CD8-positive, alpha-beta memory T cell (primary cell): Measurements from ENCODE around the gene EPHA3. TPM values are rescaled to one million over a fixed set of nuclear protein-coding genes. Genes with fewer than 3 reads are reported as not detected.

Experiments used
- CTCF ChIA-PET: fragments of 350-600 bp; sonication (Branson Sonifier 250); formaldehyde crosslinking; loops from one replicate; lab custom pipeline; 2021; ENCODE audit warnings: antibody characterized with exemption; lab: Charles Lee
- POLR2A ChIA-PET: fragments of 350-600 bp; sonication (Branson Sonifier 250); formaldehyde crosslinking; loops from one replicate; lab custom pipeline; 2021; ENCODE audit warnings: antibody characterized with exemption; lab: Charles Lee
- DNase-seq, 5 donors: peaks; one replicate each; pipeline versions ENCODE4 v3.0.0 to v3.0.0-alpha.2; 2020 to 2022; ENCODE audit warnings: mixed read lengths in 1 of 5
- H3K27ac ChIP-seq: one replicate; pipeline ENCODE4 v1.7.0; 2013; ENCODE audit warnings: low read depth, mild to moderate bottlenecking, low read length, moderate library complexity
- H3K27me3 ChIP-seq: 2 replicates; pipeline ENCODE4 v1.7.0; 2013; ENCODE audit warnings: low read length, mild to moderate bottlenecking; ENCODE audit not compliant: insufficient read depth, poor library complexity, severe bottlenecking
- H3K36me3 ChIP-seq: 2 replicates; pipeline ENCODE4 v1.7.0; 2013; ENCODE audit warnings: mild to moderate bottlenecking, low read length, moderate library complexity; ENCODE audit not compliant: insufficient read depth
- H3K4me1 ChIP-seq: 2 replicates; pipeline ENCODE4 v1.7.0; 2013; ENCODE audit warnings: mild to moderate bottlenecking, low read length, moderate library complexity; ENCODE audit not compliant: insufficient read depth
- H3K4me3 ChIP-seq: 2 replicates; pipeline ENCODE4 v1.7.0; 2013; ENCODE audit warnings: mild to moderate bottlenecking, low read length
- H3K9me3 ChIP-seq: 2 replicates; pipeline ENCODE4 v1.7.0; 2013; ENCODE audit warnings: mild to moderate bottlenecking, low read length
- H3K27ac Mint-ChIP-seq, 8 donors: one replicate each; pipeline ENCODE4 v1.8.0; 2020 to 2021; ENCODE audit warnings: mixed read lengths in 8 of 8, mild to moderate bottlenecking in 6 of 8, inconsistent platforms in 3 of 8, moderate library complexity in 3 of 8
- H3K27me3 Mint-ChIP-seq, 2 donors: one replicate each; pipeline ENCODE4 v1.8.0; 2020 to 2021; ENCODE audit warnings: mixed read lengths in 2 of 2, mild to moderate bottlenecking in 1 of 2, moderate library complexity in 1 of 2
- H3K36me3 Mint-ChIP-seq, 3 donors: one replicate each; pipeline ENCODE4 v1.8.0; 2020 to 2021; ENCODE audit warnings: mixed read lengths in 3 of 3, inconsistent platforms in 1 of 3, mild to moderate bottlenecking in 1 of 3
- H3K4me1 Mint-ChIP-seq, 3 donors: one replicate each; pipeline ENCODE4 v1.8.0; 2020 to 2021; ENCODE audit warnings: mixed read lengths in 3 of 3, inconsistent platforms in 1 of 3, mild to moderate bottlenecking in 1 of 3
- H3K4me3 Mint-ChIP-seq, 7 donors: one replicate each; pipeline ENCODE4 v1.8.0; 2020 to 2021; ENCODE audit warnings: mixed read lengths in 7 of 7, mild to moderate bottlenecking in 6 of 7, moderate library complexity in 4 of 7, inconsistent platforms in 2 of 7
- H3K9me3 Mint-ChIP-seq, 5 donors: one replicate each; pipeline ENCODE4 v1.8.0; 2020 to 2022; ENCODE audit warnings: mixed read lengths in 5 of 5, mild to moderate bottlenecking in 3 of 5, moderate library complexity in 2 of 5, inconsistent platforms in 1 of 5
- polyA plus RNA-seq: library from polyadenylated mRNA; unstranded; fragments of 300-500 nt; fragmentation: Illumina TruSeq; gene quantifications from one replicate; pipeline ENCODE4 v1.2.3, GENCODE V29; 2021
- total RNA-seq, 2 experiments: library from RNA; stranded (reverse); gene quantifications; one replicate each; pipeline ENCODE4 v1.2.3, GENCODE V29; 2021

EPHA3 gene
- total and polyA plus RNA-seq, 3 experiments from 2014 or later: not detected

- Histone ChIP-seq H3K27me3 (no peaks in the 10 kb centered on the region), H3K9me3 (no peaks in the 10 kb centered on the region), H3K36me3 (no peaks in the 10 kb centered on the region), H3K4me1 (no peaks in the 10 kb centered on the region), H3K4me3 (no peak overlapping the region), H3K27ac (no peak overlapping the region)
- peaks cover 3 to 33% (median 7%) of the 10 kb centered on the region in 5 donors for H3K9me3 Mint-ChIP-seq
- ChIA-PET CTCF (no interaction called here), POLR2A (no interaction called here)
- DNase-seq: no peak
- H3K4me3 Mint-ChIP-seq: no peak overlapping the region
- no peak overlapping the region for H3K27ac Mint-ChIP-seq
- no peaks in the 10 kb centered on the region for H3K27me3 Mint-ChIP-seq
- no peaks in the 10 kb centered on the region for H3K36me3 Mint-ChIP-seq
- H3K4me1 Mint-ChIP-seq: no peaks in the 10 kb centered on the region
Measured at GRCh38 chr3:89363171-89363570, 255.8 kb downstream of the EPHA3 start.

- ChIA-PET POLR2A (no interaction called here), CTCF (no interaction called here)
- Mint-ChIP-seq H3K9me3 (peaks cover 5 to 34% (median 14%) of the 10 kb centered on the region in 5 donors), H3K4me1 (no peaks in the 10 kb centered on the region), H3K27me3 (no peaks in the 10 kb centered on the region), H3K36me3 (no peaks in the 10 kb centered on the region), H3K27ac (no peak overlapping the region), H3K4me3 (no peak overlapping the region)
- Histone ChIP-seq H3K4me1 (no peaks in the 10 kb centered on the region), H3K27ac (no peak overlapping the region), H3K9me3 (no peaks in the 10 kb centered on the region), H3K27me3 (no peaks in the 10 kb centered on the region), H3K4me3 (no peak overlapping the region), H3K36me3 (no peaks in the 10 kb centered on the region)
- DNase-seq: no peak
Measured at GRCh38 chr3:89364314-89364713, 256.9 kb downstream of the EPHA3 start.

GRCh38 chr3:89367166-89367565 is 259.7 kb downstream of the EPHA3 start:
- DNase-seq: no peak
- CTCF ChIA-PET: no interaction called here
- H3K27ac ChIP-seq: no peak overlapping the region
- no peaks in the 10 kb centered on the region for H3K36me3 ChIP-seq
- no peaks in the 10 kb centered on the region for H3K9me3 ChIP-seq
- Mint-ChIP-seq H3K4me3 (no peak overlapping the region), H3K27me3 (no peaks in the 10 kb centered on the region), H3K9me3 (peaks cover 2 to 28% (median 14%) of the 10 kb centered on the region in 5 donors), H3K27ac (no peak overlapping the region), H3K4me1 (no peaks in the 10 kb centered on the region), H3K36me3 (no peaks in the 10 kb centered on the region)
- H3K27me3 ChIP-seq: no peaks in the 10 kb centered on the region
- H3K4me3 ChIP-seq: no peak overlapping the region
- no peaks in the 10 kb centered on the region for H3K4me1 ChIP-seq
- POLR2A ChIA-PET: no interaction called here

GRCh38 chr3:89368846-89369245 is 261.4 kb downstream of the EPHA3 start:
- POLR2A ChIA-PET: no interaction called here
- H3K4me1 Mint-ChIP-seq: no peaks in the 10 kb centered on the region
- H3K27me3 Mint-ChIP-seq: no peaks in the 10 kb centered on the region
- CTCF ChIA-PET: no interaction called here
- no peak overlapping the region for H3K27ac Mint-ChIP-seq
- no peaks in the 10 kb centered on the region for H3K4me1 ChIP-seq
- H3K4me3 Mint-ChIP-seq: no peak overlapping the region
- H3K36me3 Mint-ChIP-seq: no peaks in the 10 kb centered on the region
- no peaks in the 10 kb centered on the region for H3K9me3 ChIP-seq
- no peaks in the 10 kb centered on the region for H3K27me3 ChIP-seq
- H3K4me3 ChIP-seq: no peak overlapping the region
- DNase-seq: no peak
- H3K36me3 ChIP-seq: no peaks in the 10 kb centered on the region
- no peak overlapping the region for H3K27ac ChIP-seq
- H3K9me3 Mint-ChIP-seq: peaks cover 3 to 34% (median 14%) of the 10 kb centered on the region in 5 donors

GRCh38 chr3:89372456-89372855 is 265.0 kb downstream of the EPHA3 start:
- Mint-ChIP-seq H3K9me3 (peaks cover 2 to 34% (median 14%) of the 10 kb centered on the region in 5 donors), H3K4me3 (no peak overlapping the region), H3K36me3 (no peaks in the 10 kb centered on the region), H3K4me1 (no peaks in the 10 kb centered on the region), H3K27ac (no peak overlapping the region), H3K27me3 (no peaks in the 10 kb centered on the region)
- Histone ChIP-seq H3K36me3 (no peaks in the 10 kb centered on the region), H3K27ac (no peak overlapping the region), H3K27me3 (no peaks in the 10 kb centered on the region), H3K9me3 (no peaks in the 10 kb centered on the region), H3K4me1 (no peaks in the 10 kb centered on the region), H3K4me3 (no peak overlapping the region)
- DNase-seq: no peak
- ChIA-PET POLR2A (no interaction called here), CTCF (no interaction called here)

GRCh38 chr3:89373434-89373833 is 266.0 kb downstream of the EPHA3 start:
- Mint-ChIP-seq H3K27ac (no peak overlapping the region), H3K36me3 (no peaks in the 10 kb centered on the region), H3K4me3 (no peak overlapping the region), H3K27me3 (no peaks in the 10 kb centered on the region), H3K4me1 (no peaks in the 10 kb centered on the region), H3K9me3 (peaks cover 2 to 34% (median 15%) of the 10 kb centered on the region in 5 donors)
- H3K4me3 ChIP-seq: no peak overlapping the region
- no peak overlapping the region for H3K27ac ChIP-seq
- DNase-seq: no peak
- POLR2A ChIA-PET: no interaction called here
- CTCF ChIA-PET: no interaction called here
- no peaks in the 10 kb centered on the region for H3K36me3 ChIP-seq
- H3K4me1 ChIP-seq: no peaks in the 10 kb centered on the region
- H3K27me3 ChIP-seq: no peaks in the 10 kb centered on the region
- H3K9me3 ChIP-seq: no peaks in the 10 kb centered on the region

DNA sequence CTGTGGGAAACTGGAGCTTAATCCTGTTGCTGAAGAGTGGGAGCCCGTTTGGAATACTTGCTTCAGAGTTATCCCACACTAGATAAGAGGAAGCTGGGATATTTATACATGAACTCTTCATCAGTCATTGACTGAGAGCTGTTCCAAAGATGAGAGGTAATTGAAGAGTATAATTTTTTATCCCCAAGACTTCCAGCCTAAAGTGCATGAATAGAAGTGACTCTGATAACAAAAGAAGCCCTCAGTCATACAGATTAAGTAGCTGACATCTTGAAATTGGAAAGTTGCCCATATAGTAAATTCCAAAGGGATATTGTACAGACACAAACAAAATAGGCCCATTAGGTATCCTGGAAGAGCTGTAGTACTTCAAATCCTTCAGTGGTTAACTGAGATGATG is 268.0 kb downstream of the EPHA3 start:
- no peaks in the 10 kb centered on the region for H3K4me1 ChIP-seq
- no peak overlapping the region for H3K4me3 ChIP-seq
- no peaks in the 10 kb centered on the region for H3K36me3 ChIP-seq
- H3K9me3 ChIP-seq: no peaks in the 10 kb centered on the region
- Mint-ChIP-seq H3K36me3 (no peaks in the 10 kb centered on the region), H3K4me3 (no peak overlapping the region), H3K4me1 (no peaks in the 10 kb centered on the region), H3K27me3 (no peaks in the 10 kb centered on the region), H3K9me3 (peaks cover 2 to 38% (median 6%) of the 10 kb centered on the region in 5 donors), H3K27ac (no peak overlapping the region)
- DNase-seq: no peak
- H3K27me3 ChIP-seq: no peaks in the 10 kb centered on the region
- CTCF ChIA-PET: no interaction called here
- H3K27ac ChIP-seq: no peak overlapping the region
- POLR2A ChIA-PET: no interaction called here

- H3K27ac Mint-ChIP-seq: no peak overlapping the region
- no peaks in the 10 kb centered on the region for H3K27me3 ChIP-seq
- CTCF ChIA-PET: no interaction called here
Measured at GRCh38 chr3:89380016-89380415, 272.6 kb downstream of the EPHA3 start.

GRCh38 chr3:89392991-89393390 is 285.6 kb downstream of the EPHA3 start:
- no peak overlapping the region for H3K4me3 Mint-ChIP-seq
- H3K27me3 ChIP-seq: no peaks in the 10 kb centered on the region
- H3K27me3 Mint-ChIP-seq: no peaks in the 10 kb centered on the region
- H3K27ac ChIP-seq: no peak overlapping the region
- H3K4me3 ChIP-seq: no peak overlapping the region
- no peaks in the 10 kb centered on the region for H3K9me3 ChIP-seq
- H3K4me1 ChIP-seq: no peaks in the 10 kb centered on the region
- no peaks in the 10 kb centered on the region for H3K4me1 Mint-ChIP-seq
- no peak for DNase-seq
- H3K36me3 Mint-ChIP-seq: no peaks in the 10 kb centered on the region
- CTCF ChIA-PET: no interaction called here
- H3K27ac Mint-ChIP-seq: no peak overlapping the region
- H3K9me3 Mint-ChIP-seq: peaks cover 7 to 16% (median 11%) of the 10 kb centered on the region in 5 donors
- POLR2A ChIA-PET: interaction anchor here (0.7 kb wide), 1 partner anchor 19 kb away, joined by 3 read pairs; no protein-coding TSS in a partner anchor
- H3K36me3 ChIP-seq: no peaks in the 10 kb centered on the region

More at GRCh38 chr3:89380016-89380415, 272.6 kb downstream of the EPHA3 start:
- Histone ChIP-seq H3K9me3 (no peaks in the 10 kb centered on the region), H3K4me3 (no peak overlapping the region), H3K27ac (no peak overlapping the region), H3K36me3 (no peaks in the 10 kb centered on the region), H3K4me1 (no peaks in the 10 kb centered on the region)
- Mint-ChIP-seq H3K9me3 (peaks cover 9 to 34% (median 19%) of the 10 kb centered on the region in 5 donors), H3K4me1 (no peaks in the 10 kb centered on the region), H3K36me3 (no peaks in the 10 kb centered on the region), H3K4me3 (no peak overlapping the region), H3K27me3 (no peaks in the 10 kb centered on the region)
- POLR2A ChIA-PET: no interaction called here
- DNase-seq: no peak
